GM12864 (cell line): ENCODE measurements around the gene CD82.
"Not testable (repeated sequence)": the region's sequence is repeated elsewhere in the genome, so short reads cannot be mapped to it uniquely, and the experiment has no call there.

Source experiments
- DNase-seq: peaks from one replicate; pipeline ENCODE4 v3.0.0-alpha.2; 2011; ENCODE audit warnings: low read depth
- H3K4me3 ChIP-seq: 2 replicates; pipeline ENCODE4 v1.5.1; 2011; ENCODE audit warnings: mild to moderate bottlenecking, low read depth, low read length, control low read depth
- TF ChIP-seq, protein P1 (sequence below): IDR thresholded peaks from 2 replicates; pipeline ENCODE4 v1.5.1; 2011; ENCODE audit warnings: low read depth, mild to moderate bottlenecking, moderate library complexity, low read length, control low read depth, inconsistent platforms; ENCODE audit errors: missing control alignments

Gene CD82

DNA sequence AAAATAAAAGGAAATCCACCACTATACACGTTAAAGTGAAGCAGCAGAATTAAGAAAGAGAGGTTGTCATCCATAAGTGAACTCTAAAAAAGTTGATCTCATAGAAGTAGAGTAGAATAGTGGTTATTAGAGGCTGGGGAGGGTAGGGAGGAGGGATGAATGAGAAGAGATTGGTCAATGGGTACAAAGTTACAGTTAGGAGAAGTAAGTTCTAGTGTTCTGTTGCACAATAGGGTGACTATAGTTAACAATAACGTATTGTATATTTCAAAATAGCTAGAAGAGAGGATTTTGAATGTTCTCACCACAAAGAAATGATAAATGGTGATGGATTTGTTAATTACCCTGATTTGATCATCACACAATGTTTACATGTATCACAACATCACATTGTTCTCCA, 72.0 kb downstream of the CD82 start:
- no peak overlapping the region for H3K4me3 ChIP-seq
- no peak for DNase-seq
- TF ChIP-seq, protein P1, sequence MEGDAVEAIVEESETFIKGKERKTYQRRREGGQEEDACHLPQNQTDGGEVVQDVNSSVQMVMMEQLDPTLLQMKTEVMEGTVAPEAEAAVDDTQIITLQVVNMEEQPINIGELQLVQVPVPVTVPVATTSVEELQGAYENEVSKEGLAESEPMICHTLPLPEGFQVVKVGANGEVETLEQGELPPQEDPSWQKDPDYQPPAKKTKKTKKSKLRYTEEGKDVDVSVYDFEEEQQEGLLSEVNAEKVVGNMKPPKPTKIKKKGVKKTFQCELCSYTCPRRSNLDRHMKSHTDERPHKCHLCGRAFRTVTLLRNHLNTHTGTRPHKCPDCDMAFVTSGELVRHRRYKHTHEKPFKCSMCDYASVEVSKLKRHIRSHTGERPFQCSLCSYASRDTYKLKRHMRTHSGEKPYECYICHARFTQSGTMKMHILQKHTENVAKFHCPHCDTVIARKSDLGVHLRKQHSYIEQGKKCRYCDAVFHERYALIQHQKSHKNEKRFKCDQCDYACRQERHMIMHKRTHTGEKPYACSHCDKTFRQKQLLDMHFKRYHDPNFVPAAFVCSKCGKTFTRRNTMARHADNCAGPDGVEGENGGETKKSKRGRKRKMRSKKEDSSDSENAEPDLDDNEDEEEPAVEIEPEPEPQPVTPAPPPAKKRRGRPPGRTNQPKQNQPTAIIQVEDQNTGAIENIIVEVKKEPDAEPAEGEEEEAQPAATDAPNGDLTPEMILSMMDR, result no peak

DNA sequence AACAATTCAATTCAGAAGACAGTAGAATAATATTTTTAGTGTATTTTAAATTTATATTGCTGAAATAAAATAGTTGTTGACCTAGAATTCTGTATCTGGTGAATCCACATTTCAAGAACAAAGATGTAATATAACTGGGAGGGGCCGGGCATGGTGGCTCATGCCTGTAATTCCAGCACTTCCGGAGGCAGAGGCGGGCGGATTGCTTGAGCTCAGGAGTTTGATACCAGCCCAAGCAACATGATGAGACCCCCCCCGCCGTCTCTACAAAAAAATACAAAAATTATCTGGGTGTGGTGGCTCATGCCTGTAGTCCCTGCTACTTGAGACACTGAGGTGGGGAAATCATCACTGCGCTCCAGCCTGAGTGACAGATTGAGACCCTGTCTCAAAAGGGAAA, 72.6 kb downstream of the CD82 start:
- TF ChIP-seq, protein P1, result no peak
- DNase-seq, result no peak
- no peak overlapping the region for H3K4me3 ChIP-seq

DNA sequence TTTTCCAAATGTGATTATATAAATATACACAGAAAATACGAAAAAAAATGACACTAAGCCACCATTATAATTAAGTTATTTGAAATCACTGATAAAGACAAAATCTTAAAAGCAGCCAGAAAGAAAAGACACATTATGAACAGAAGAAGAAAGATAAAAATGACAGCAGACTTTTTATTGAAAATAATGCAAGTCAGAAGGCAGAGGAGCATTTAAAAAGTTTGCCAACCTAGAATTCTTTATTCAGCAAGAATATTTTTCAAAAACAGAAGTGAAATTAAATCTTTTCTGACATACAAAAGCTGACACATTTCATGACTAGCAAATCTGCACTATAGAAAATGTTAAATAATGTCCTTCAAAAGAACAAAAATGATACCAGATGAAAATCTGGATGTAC, 77.8 kb downstream of the CD82 start:
- no peak for DNase-seq
- no peak overlapping the region for H3K4me3 ChIP-seq
- TF ChIP-seq, protein P1, result no peak

DNA sequence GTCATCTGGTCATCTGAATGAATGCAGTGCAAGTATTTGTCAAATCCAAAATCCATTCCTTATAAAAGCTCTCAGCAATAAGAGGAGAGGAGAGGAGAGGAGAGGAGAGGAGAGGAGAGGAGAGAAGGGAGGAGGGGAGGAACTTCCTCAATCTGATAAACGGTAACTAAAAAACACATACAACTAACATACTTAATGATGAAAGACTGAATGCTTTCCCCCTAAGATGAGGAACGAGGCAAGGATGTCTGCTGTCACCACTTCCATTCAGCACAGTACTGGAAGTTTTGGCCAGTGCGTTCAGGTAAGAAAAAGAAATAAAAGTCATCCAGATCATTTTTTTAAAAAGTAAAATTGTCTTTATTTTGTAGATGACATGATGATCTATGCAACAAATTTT, 80.4 kb downstream of the CD82 start:
- H3K4me3 ChIP-seq, result no peak overlapping the region
- no peak for DNase-seq
- TF ChIP-seq, protein P1, result no peak

DNA sequence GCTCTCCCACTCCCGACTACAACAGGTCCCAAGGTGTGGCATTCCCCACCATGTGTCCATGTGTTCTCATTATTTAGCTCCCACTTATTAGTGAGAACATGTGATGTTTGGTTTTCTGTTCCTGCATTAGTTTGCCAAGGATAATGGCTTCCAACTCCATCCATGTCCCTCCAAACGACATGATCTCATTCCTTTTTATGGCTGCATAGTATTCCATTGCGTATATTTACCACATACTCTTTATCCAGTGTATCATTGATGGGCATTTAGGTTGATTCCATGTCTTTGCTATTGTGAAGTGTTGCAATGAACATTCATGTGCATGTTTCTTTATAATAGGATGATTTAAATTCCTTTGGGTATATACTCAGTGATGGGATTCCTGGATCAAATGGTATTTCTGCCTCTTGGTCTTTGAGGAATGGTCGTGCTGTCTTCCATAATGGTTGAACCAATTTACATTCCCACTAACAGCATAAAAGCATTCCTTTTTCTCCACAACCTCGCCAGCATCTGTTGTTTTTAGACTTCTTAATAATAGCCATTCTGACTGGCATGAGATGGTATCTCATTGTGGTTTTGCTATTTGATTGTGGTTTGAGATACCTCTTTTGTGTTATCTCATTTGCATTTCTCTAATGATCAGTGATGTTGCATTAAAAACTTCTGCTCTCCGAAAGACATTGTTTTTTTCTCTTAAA, 81.9 kb downstream of the CD82 start:
- DNase-seq, H3K4me3 ChIP-seq: not testable (repeated sequence)

DNA sequence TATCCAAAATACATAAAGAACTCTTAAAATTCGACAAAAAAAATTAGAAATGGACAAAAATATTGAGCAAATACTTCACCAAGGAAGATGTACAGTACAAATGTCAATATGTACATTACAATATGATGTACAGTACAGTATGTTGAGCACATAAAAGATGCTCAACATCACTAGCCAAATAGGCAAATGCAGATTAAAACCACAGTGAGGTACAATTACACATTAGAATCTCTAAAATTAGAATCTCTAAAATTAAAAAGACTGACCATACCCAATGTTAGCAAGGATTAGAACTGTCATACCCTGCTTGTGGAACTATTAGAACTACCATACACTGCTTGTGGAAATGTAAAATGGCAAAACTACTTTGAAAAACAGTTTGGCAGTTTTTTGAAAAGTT, 82.6 kb downstream of the CD82 start:
- H3K4me3 ChIP-seq, result no peak overlapping the region
- TF ChIP-seq, protein P1, result no peak
- no peak for DNase-seq

DNA sequence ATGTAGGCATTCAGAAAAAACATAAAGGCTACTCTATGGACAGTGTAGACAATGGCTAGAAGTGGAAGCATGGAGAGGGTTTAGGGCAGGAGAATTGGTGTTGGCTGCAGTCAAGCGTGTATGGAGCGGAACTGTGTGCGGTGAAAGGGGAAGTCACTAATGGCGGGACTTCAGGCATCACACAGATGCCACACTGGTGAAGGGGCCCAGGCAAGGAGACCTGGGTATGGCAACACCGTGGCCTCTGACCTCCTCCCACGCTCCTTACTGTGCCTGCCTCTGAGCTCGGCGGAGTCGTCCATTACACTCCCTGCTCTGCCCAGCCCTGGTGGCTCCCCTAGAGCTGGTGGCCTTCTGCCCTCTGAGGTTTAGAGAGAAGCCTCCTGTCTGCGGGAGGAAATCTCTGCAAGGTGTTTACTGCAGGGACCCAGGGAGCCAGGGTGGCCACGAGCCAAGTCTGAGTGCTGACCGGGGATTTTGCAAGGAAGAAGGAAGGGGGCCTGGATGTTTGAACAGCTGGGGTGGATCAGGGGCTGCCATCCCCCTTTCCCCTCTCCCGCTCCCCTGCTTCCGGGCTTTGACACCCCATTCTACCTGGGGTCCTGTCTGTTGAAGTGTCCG, 86.2 kb downstream of the CD82 start:
- no peak overlapping the region for H3K4me3 ChIP-seq
- DNase-seq, result no peak
- TF ChIP-seq, protein P1, result no peak
